Measurements from ENCODE around the gene CELSR1.
"Not testable (repeated sequence)": the region's sequence is repeated elsewhere in the genome, so short reads cannot be mapped to it uniquely, and the experiment has no call there.

CELSR1 gene

GRCh38 chr22:46415776-46416519 lies 121.5 kb downstream of the CELSR1 start:
- no peak for DNase-seq

GRCh38 chr22:46414704-46415103 lies 122.7 kb downstream of the CELSR1 start:
- no peak for DNase-seq

- DNase-seq, result no peak
These were observed 123.6 kb downstream of the CELSR1 start for GRCh38 chr22:46413725-46414379.

GRCh38 chr22:46411347-46411746 lies 126.1 kb downstream of the CELSR1 start:
- DNase-seq, result no peak

- DNase-seq, result no peak
These were observed 127.1 kb downstream of the CELSR1 start for GRCh38 chr22:46410291-46410808.

- DNase-seq, result no peak
These were observed 127.7 kb downstream of the CELSR1 start for GRCh38 chr22:46409631-46410210.

GRCh38 chr22:46408568-46409506 lies 128.6 kb downstream of the CELSR1 start:
- no peak for DNase-seq

- DNase-seq, result no peak
These were observed 129.7 kb downstream of the CELSR1 start for GRCh38 chr22:46407748-46408147.

GRCh38 chr22:46406791-46407190 lies 130.6 kb downstream of the CELSR1 start:
- DNase-seq, result no peak

- no peak for DNase-seq
These were observed 131.1 kb downstream of the CELSR1 start for GRCh38 chr22:46406349-46406748.

GRCh38 chr22:46405901-46406300 lies 131.5 kb downstream of the CELSR1 start:
- no peak for DNase-seq

- not testable (repeated sequence) for DNase-seq
These were observed 133.5 kb downstream of the CELSR1 start for GRCh38 chr22:46403880-46404279.

GRCh38 chr22:46402505-46402904 lies 134.9 kb downstream of the CELSR1 start:
- DNase-seq, result no peak

- DNase-seq, result no peak
These were observed 136.1 kb downstream of the CELSR1 start for GRCh38 chr22:46401370-46401769.

- DNase-seq, result no peak
These were observed 138.0 kb downstream of the CELSR1 start for GRCh38 chr22:46399251-46400024.

- DNase-seq, result no peak
These were observed 139.5 kb downstream of the CELSR1 start for GRCh38 chr22:46397951-46398350.

GRCh38 chr22:46397514-46397913 lies 139.9 kb downstream of the CELSR1 start:
- no peak for DNase-seq

- DNase-seq, result not testable (repeated sequence)
These were observed 140.4 kb downstream of the CELSR1 start for GRCh38 chr22:46397049-46397448.

GRCh38 chr22:46395145-46395544 lies 142.3 kb downstream of the CELSR1 start:
- no peak for DNase-seq

- no peak for DNase-seq
These were observed 142.8 kb downstream of the CELSR1 start for GRCh38 chr22:46394622-46395021.

- no peak for DNase-seq
These were observed 143.5 kb downstream of the CELSR1 start for GRCh38 chr22:46393873-46394272.
